Muscle of leg (tissue), 11 donors: ENCODE results near the gene SEC61A2. TPM values are rescaled to one million over a fixed set of nuclear protein-coding genes. Genes with fewer than 3 reads are reported as not detected.

ENCODE experiments used
- DNase-seq: peaks from one replicate; pipeline ENCODE4 v3.0.0; 2013
- H3K27ac ChIP-seq: one replicate; pipeline ENCODE4 v1.5.1; 2013; ENCODE audit warnings: mild to moderate bottlenecking, low read length, control low read depth
- H3K27me3 ChIP-seq: one replicate; pipeline ENCODE4 v1.6.1; 2013; ENCODE audit warnings: low read length; ENCODE audit not compliant: control insufficient read depth, insufficient read depth
- H3K36me3 ChIP-seq: one replicate; pipeline ENCODE4 v1.6.1; 2013; ENCODE audit warnings: low read length; ENCODE audit not compliant: control insufficient read depth, insufficient read depth
- H3K4me1 ChIP-seq: one replicate; pipeline ENCODE4 v1.6.1; 2013; ENCODE audit warnings: low read length; ENCODE audit not compliant: control insufficient read depth, insufficient read depth
- H3K4me3 ChIP-seq: one replicate; pipeline ENCODE4 v1.5.1; 2013; ENCODE audit warnings: low read length, control low read depth
- H3K9me3 ChIP-seq: replicated peaks from 2 replicates; pipeline ENCODE4 v1.6.1; 2013; ENCODE audit warnings: low read depth, low read length; ENCODE audit not compliant: control insufficient read depth
- WGBS: methylation state at CpG from one replicate; pipeline ENCODE4 v1.1.5; 2013; ENCODE audit warnings: missing lambda C conversion rate; ENCODE audit not compliant: insufficient coverage; 5-methylcytosine and 5-hydroxymethylcytosine counted together
- polyA plus RNA-seq, 8 donors: library from polyadenylated mRNA; unstranded; fragments of 120-200 nt; gene quantifications; one replicate each; pipeline versions ENCODE4 v1.2.1 to v1.2.3, GENCODE V29; 2013; ENCODE audit warnings: inconsistent platforms in 1 of 8, low replicate concordance in 1 of 8; ENCODE audit not compliant: insufficient read length in 8 of 8, insufficient read depth in 1 of 8
- total RNA-seq: library from RNA; stranded (reverse); fragments of 120-200 nt; gene quantifications from one replicate; pipeline ENCODE4 v1.2.4, GENCODE V29; 2013

SEC61A2 gene
- total and polyA plus RNA-seq, 9 donors = 5.1 to 13.7 (median 9.6) TPM

- H3K4me1 ChIP-seq = no peaks in the 10 kb centered on the region
- H3K27me3 ChIP-seq = no peaks in the 10 kb centered on the region
- no peak overlapping the region for H3K27ac ChIP-seq
- H3K4me3 ChIP-seq = no peak overlapping the region
- no peak for DNase-seq
- H3K36me3 ChIP-seq = peaks cover 39% of the 10 kb centered on the region
- 86% methylated on average over 1 of the region's 3 CpGs for WGBS
- H3K9me3 ChIP-seq = no peaks in the 10 kb centered on the region
Observed at GRCh38 chr10:12212454-12212853, 83.0 kb downstream of the SEC61A2 start.

GRCh38 chr10:12213621-12214020 is 84.1 kb downstream of the SEC61A2 start:
- Histone ChIP-seq H3K36me3 (peaks cover 38% of the 10 kb centered on the region), H3K9me3 (no peaks in the 10 kb centered on the region), H3K4me1 (no peaks in the 10 kb centered on the region), H3K4me3 (no peak overlapping the region), H3K27ac (no peak overlapping the region), H3K27me3 (no peaks in the 10 kb centered on the region)
- WGBS = no CpG with 5 or more reads among the region's 3 CpGs
- no peak for DNase-seq

- H3K27me3 ChIP-seq = no peaks in the 10 kb centered on the region
- H3K27ac ChIP-seq = no peak overlapping the region
- DNase-seq = no peak
- no peaks in the 10 kb centered on the region for H3K4me1 ChIP-seq
- no peak overlapping the region for H3K4me3 ChIP-seq
- no peaks in the 10 kb centered on the region for H3K9me3 ChIP-seq
- H3K36me3 ChIP-seq = peaks cover 41% of the 10 kb centered on the region
- no CpG with 5 or more reads among the region's 4 CpGs for WGBS
Observed at GRCh38 chr10:12214093-12214492, 84.6 kb downstream of the SEC61A2 start.

DNA sequence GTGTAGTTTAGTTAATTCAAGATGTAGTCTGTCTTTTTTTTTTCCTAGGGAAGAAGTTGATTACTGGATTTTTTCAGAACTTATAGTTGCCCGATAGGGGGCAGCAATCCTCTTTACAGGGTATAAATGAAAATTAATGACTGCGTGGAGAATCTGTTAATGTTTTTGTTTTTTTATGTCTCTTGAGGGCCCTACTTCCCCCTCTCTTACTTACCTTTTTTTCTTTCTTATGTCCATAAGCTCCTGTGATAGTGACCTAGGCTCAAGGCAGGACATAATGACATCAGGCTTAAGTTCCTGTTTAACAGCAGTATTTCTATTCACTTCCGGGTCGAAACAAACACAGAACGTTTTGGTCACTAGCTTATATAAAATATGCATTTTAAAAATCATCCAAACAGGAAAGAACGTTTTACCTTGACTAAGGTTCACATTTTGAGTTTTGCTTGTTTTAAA is 85.3 kb downstream of the SEC61A2 start:
- no CpG with 5 or more reads among the region's 6 CpGs for WGBS
- no peaks in the 10 kb centered on the region for H3K9me3 ChIP-seq
- peaks cover 40% of the 10 kb centered on the region for H3K36me3 ChIP-seq
- no peak overlapping the region for H3K27ac ChIP-seq
- H3K4me3 ChIP-seq = no peak overlapping the region
- DNase-seq = peak; percentile 61
- no peaks in the 10 kb centered on the region for H3K4me1 ChIP-seq
- H3K27me3 ChIP-seq = no peaks in the 10 kb centered on the region

Other genes starting within 250 kb of the SEC61A2 start
- gene UPF2, start 86.9 kb upstream of the SEC61A2 start, total RNA-seq = 19.0 TPM
- 10 to 100 TPM; 14.4 to 23.0 (median 19.3) TPM for gene UPF2, start 86.9 kb upstream of the SEC61A2 start, polyA plus RNA-seq
- 14.9 TPM for gene DHTKD1, start 60.7 kb upstream of the SEC61A2 start, total RNA-seq
- gene DHTKD1, start 60.7 kb upstream of the SEC61A2 start, polyA plus RNA-seq = 10 to 100 TPM in 4 of 8 donors, 1 to 10 TPM in 4; 9.0 to 12.5 (median 10.0) TPM
- 24.2 TPM for gene NUDT5, start 66.2 kb downstream of the SEC61A2 start, total RNA-seq
- gene NUDT5, start 66.2 kb downstream of the SEC61A2 start, polyA plus RNA-seq = 10 to 100 TPM; 21.6 to 33.7 (median 23.9) TPM
- gene CDC123, start 66.5 kb downstream of the SEC61A2 start, total RNA-seq = 60.2 TPM
- gene CDC123, start 66.5 kb downstream of the SEC61A2 start, polyA plus RNA-seq = 10 to 100 TPM; 75.3 to 97.7 (median 90.4) TPM
- gene CAMK1D, start 219.9 kb downstream of the SEC61A2 start, total RNA-seq = 5.1 TPM
- 1 to 10 TPM; 1.9 to 7.4 (median 3.5) TPM for gene CAMK1D, start 219.9 kb downstream of the SEC61A2 start, polyA plus RNA-seq